H9 (cell line): ENCODE data around the gene KCNJ12. TPM values are rescaled to one million over a fixed set of nuclear protein-coding genes. Genes with fewer than 3 reads are reported as not detected.
"Not testable (repeated sequence)": the region's sequence is repeated elsewhere in the genome, so short reads cannot be mapped to it uniquely, and the experiment has no call there.

Source experiments
- DNase-seq: peaks from one replicate; pipeline ENCODE4 v3.0.0-alpha.2; 2017
- H2AFZ ChIP-seq: one replicate; pipeline ENCODE4 v1.6.1; 2013; ENCODE audit warnings: mild to moderate bottlenecking, low read length, control low read depth, moderate library complexity
- H2AK5ac ChIP-seq: 2 replicates; pipeline ENCODE4 v1.6.1; 2013; ENCODE audit warnings: low read length, control low read depth, mixed read lengths; ENCODE audit not compliant: insufficient read length
- H2BK120ac ChIP-seq: one replicate; pipeline ENCODE4 v1.6.1; 2013; ENCODE audit warnings: low read depth, mild to moderate bottlenecking, low read length, control low read depth, inconsistent platforms; ENCODE audit not compliant: poor library complexity, severe bottlenecking
- H2BK12ac ChIP-seq: 2 replicates; pipeline ENCODE4 v1.6.1; 2013; ENCODE audit warnings: low read length, control low read depth, mixed read lengths, low read depth; ENCODE audit not compliant: insufficient read length
- H2BK15ac ChIP-seq: 2 replicates; pipeline ENCODE4 v1.6.1; 2013; ENCODE audit warnings: low read depth, low read length, control low read depth
- H2BK20ac ChIP-seq: one replicate; pipeline ENCODE4 v1.6.1; 2013; ENCODE audit warnings: low read depth, mild to moderate bottlenecking, low read length, control low read depth, inconsistent platforms; ENCODE audit not compliant: poor library complexity, severe bottlenecking
- H2BK5ac ChIP-seq: 2 replicates; pipeline ENCODE4 v1.6.1; 2013; ENCODE audit warnings: low read length, control low read depth, mixed read lengths; ENCODE audit not compliant: insufficient read length
- H3K14ac ChIP-seq: 2 replicates; pipeline ENCODE4 v1.6.1; 2013; ENCODE audit warnings: low read length, control low read depth; ENCODE audit not compliant: insufficient read depth
- H3K18ac ChIP-seq: 2 replicates; pipeline ENCODE4 v1.6.1; 2013; ENCODE audit warnings: low read depth, mild to moderate bottlenecking, mixed read lengths, low read length, control low read depth; ENCODE audit not compliant: insufficient read length
- H3K23ac ChIP-seq: 2 replicates; pipeline ENCODE4 v1.6.1; 2013; ENCODE audit warnings: low read length, control low read depth, mixed read lengths, low read depth; ENCODE audit not compliant: insufficient read length
- H3K23me2 ChIP-seq: 2 replicates; pipeline ENCODE4 v1.6.1; 2013; ENCODE audit warnings: low read depth, mild to moderate bottlenecking, mixed read lengths, low read length, control low read depth; ENCODE audit not compliant: insufficient read length, poor library complexity, severe bottlenecking
- H3K27ac ChIP-seq: 2 replicates; pipeline ENCODE4 v1.5.1; 2013; ENCODE audit warnings: low read length, control low read depth, mixed read lengths, low read depth; ENCODE audit not compliant: insufficient read length
- H3K27me3 ChIP-seq: 2 replicates; pipeline ENCODE4 v1.6.1; 2013; ENCODE audit warnings: low read length, control low read depth, inconsistent platforms; ENCODE audit not compliant: insufficient read depth
- H3K4ac ChIP-seq: 2 replicates; pipeline ENCODE4 v1.6.1; 2013; ENCODE audit warnings: low read depth, mild to moderate bottlenecking, control low read depth, inconsistent platforms, low read length, moderate library complexity
- H3K4me1 ChIP-seq: 2 replicates; pipeline ENCODE4 v1.6.1; 2013; ENCODE audit warnings: low read length, control low read depth, inconsistent platforms; ENCODE audit not compliant: insufficient read depth
- H3K4me2 ChIP-seq: 2 replicates; pipeline ENCODE4 v1.6.1; 2013; ENCODE audit warnings: low read length, control low read depth, mixed read lengths; ENCODE audit not compliant: insufficient read length, insufficient read depth
- H3K56ac ChIP-seq: 2 replicates; pipeline ENCODE4 v1.6.1; 2013; ENCODE audit warnings: low read depth, mild to moderate bottlenecking, mixed read lengths, low read length, control low read depth; ENCODE audit not compliant: insufficient read length
- H3K79me1 ChIP-seq: 2 replicates; pipeline ENCODE4 v1.6.1; 2013; ENCODE audit warnings: low read depth, mild to moderate bottlenecking, moderate library complexity, low read length, control low read depth, inconsistent platforms; ENCODE audit not compliant: insufficient read depth, poor library complexity, severe bottlenecking
- H3K79me2 ChIP-seq: 2 replicates; pipeline ENCODE4 v1.6.1; 2013; ENCODE audit warnings: low read length, control low read depth, inconsistent platforms; ENCODE audit not compliant: insufficient read depth
- H3K9ac ChIP-seq: 2 replicates; pipeline ENCODE4 v1.6.1; 2013; ENCODE audit warnings: low read length, control low read depth, mixed read lengths; ENCODE audit not compliant: insufficient read length; ENCODE audit errors: extremely low read depth
- H3K9me3 ChIP-seq: one replicate; pipeline ENCODE4 v1.6.1; 2013; ENCODE audit warnings: low read depth, low read length, inconsistent platforms; ENCODE audit not compliant: control insufficient read depth
- H3T11ph ChIP-seq: one replicate; pipeline ENCODE4 v1.6.1; 2013; ENCODE audit warnings: mild to moderate bottlenecking, low read length, control low read depth, inconsistent platforms
- H4K20me1 ChIP-seq: one replicate; pipeline ENCODE4 v1.6.1; 2013; ENCODE audit not compliant: control insufficient read depth, insufficient read length, insufficient read depth
- H4K5ac ChIP-seq: 2 replicates; pipeline ENCODE4 v1.6.1; 2013; ENCODE audit warnings: low read depth, mild to moderate bottlenecking, mixed read lengths, low read length, control low read depth; ENCODE audit not compliant: insufficient read length
- H4K8ac ChIP-seq: replicated peaks from 2 replicates; pipeline ENCODE4 v1.6.1; 2013; ENCODE audit warnings: low read length, control low read depth, mixed read lengths, low read depth; ENCODE audit not compliant: insufficient read length
- H4K91ac ChIP-seq: 2 replicates; pipeline ENCODE4 v1.6.1; 2013; ENCODE audit warnings: low read depth, mild to moderate bottlenecking, moderate library complexity, mixed read lengths, low read length, control low read depth; ENCODE audit not compliant: insufficient read length
- H3K27ac Mint-ChIP-seq, 3 experiments: 2 replicates in 2 of 3; 3 replicates in 1 of 3; pipeline ENCODE4 v1.8.0; 2020 to 2021; ENCODE audit warnings: mixed read lengths in 3 of 3, mild to moderate bottlenecking in 1 of 3, moderate library complexity in 1 of 3
- H3K27me3 Mint-ChIP-seq: 2 replicates; pipeline ENCODE4 v1.8.0; 2021; ENCODE audit warnings: low read depth, mild to moderate bottlenecking, moderate library complexity, mixed read lengths
- H3K36me3 Mint-ChIP-seq, 3 experiments: 2 replicates in 2 of 3; 3 replicates in 1 of 3; pipeline ENCODE4 v1.8.0; 2020 to 2021; ENCODE audit warnings: low read depth in 3 of 3, mixed read lengths in 3 of 3; ENCODE audit not compliant: insufficient read depth in 1 of 3
- H3K4me1 Mint-ChIP-seq, 2 experiments: 2 replicates each; pipeline ENCODE4 v1.8.0; 2020; ENCODE audit warnings: mixed read lengths in 2 of 2
- H3K4me3 Mint-ChIP-seq, 2 experiments: 2 replicates in 1 of 2; 3 replicates in 1 of 2; pipeline ENCODE4 v1.8.0; 2020 to 2021; ENCODE audit warnings: mild to moderate bottlenecking in 2 of 2, mixed read lengths in 2 of 2, moderate library complexity in 1 of 2
- H3K9me3 Mint-ChIP-seq, 2 experiments: 2 replicates in 1 of 2; 3 replicates in 1 of 2; pipeline ENCODE4 v1.8.0; 2020; ENCODE audit warnings: mild to moderate bottlenecking in 2 of 2, mixed read lengths in 2 of 2, moderate library complexity in 1 of 2
- WGBS: extraction: QIAGEN DNeasy Blood & Tissue Kit; methylation state at CpG from one replicate; pipeline ENCODE4 v1.1.7; 2013; ENCODE audit warnings: missing lambda C conversion rate, low lambda C conversion rate, mixed read lengths; ENCODE audit not compliant: insufficient read length; ENCODE audit errors: extremely low coverage; 5-methylcytosine and 5-hydroxymethylcytosine counted together
- total RNA-seq: library from RNA; stranded (reverse); gene quantifications from 2 replicates; pipeline ENCODE4 v1.2.1, GENCODE V29; 2021

The KCNJ12 gene
- total RNA-seq, 1 experiment from 2014 or later: 0.39 TPM

- H3K27me3 ChIP-seq, H4K5ac ChIP-seq, H2BK120ac ChIP-seq, H3K23me2 ChIP-seq, H3K4me1 Mint-ChIP-seq, H3K4me2 ChIP-seq, H3K4ac ChIP-seq, H2BK20ac ChIP-seq, H2AK5ac ChIP-seq, H3K9me3 ChIP-seq, H3K18ac ChIP-seq, DNase-seq, H3K36me3 Mint-ChIP-seq, H2BK12ac ChIP-seq, H2BK15ac ChIP-seq, H4K91ac ChIP-seq, H3K23ac ChIP-seq, H2AFZ ChIP-seq, H3K56ac ChIP-seq, H3K27me3 Mint-ChIP-seq, H3K4me1 ChIP-seq, H4K20me1 ChIP-seq, H3K27ac Mint-ChIP-seq, H3T11ph ChIP-seq, H3K79me2 ChIP-seq, H2BK5ac ChIP-seq, H4K8ac ChIP-seq, H3K4me3 Mint-ChIP-seq, H3K9ac ChIP-seq, H3K27ac ChIP-seq, H3K79me1 ChIP-seq, H3K14ac ChIP-seq: not testable (repeated sequence)
- H3K9me3 Mint-ChIP-seq: peaks cover 26 to 32% of the 10 kb centered on the region in 2 experiments
- no CpG with 5 or more reads among the region's 1 CpG for WGBS
Measured at GRCh38 chr17:21407752-21408151, 31.6 kb downstream of the KCNJ12 start.

GRCh38 chr17:21408224-21408623 is 32.1 kb downstream of the KCNJ12 start:
- H2BK120ac ChIP-seq, H2BK20ac ChIP-seq, H2BK15ac ChIP-seq, H3K27ac ChIP-seq, H4K5ac ChIP-seq, H3K79me2 ChIP-seq, H2AK5ac ChIP-seq, H3K27ac Mint-ChIP-seq, DNase-seq, H3K9ac ChIP-seq, H3K27me3 Mint-ChIP-seq, H3K23me2 ChIP-seq, H3K14ac ChIP-seq, H3K23ac ChIP-seq, H3K4me1 ChIP-seq, H3K27me3 ChIP-seq, H4K91ac ChIP-seq, H2BK5ac ChIP-seq, H3K4ac ChIP-seq, H3K36me3 Mint-ChIP-seq, H2BK12ac ChIP-seq, H2AFZ ChIP-seq, H4K20me1 ChIP-seq, H3K4me1 Mint-ChIP-seq, H3K56ac ChIP-seq, H3K4me3 Mint-ChIP-seq, H3T11ph ChIP-seq, H4K8ac ChIP-seq, H3K79me1 ChIP-seq, H3K9me3 ChIP-seq, H3K4me2 ChIP-seq, H3K18ac ChIP-seq: not testable (repeated sequence)
- no CpG with 5 or more reads among the region's 3 CpGs for WGBS
- peaks cover 21 to 30% of the 10 kb centered on the region in 2 experiments for H3K9me3 Mint-ChIP-seq
